Stimulated activated CD4-positive, alpha-beta T cell treated with anti-CD3 and anti-CD28 coated beads, TNF-alpha, amount 100 ng/mL, for 24 hours (primary cell): Measurements from ENCODE around the gene PDS5A.
"Not testable (repeated sequence)": the region's sequence is repeated elsewhere in the genome, so short reads cannot be mapped to it uniquely, and the experiment has no call there.

Source experiments
- DNase-seq, 3 experiments: peaks; one replicate each; pipeline ENCODE4 v3.0.0-alpha.2; 2020; ENCODE audit warnings: low read depth in 3 of 3

The PDS5A gene

GRCh38 chr4:39899291-39899690, 78.4 kb downstream of the PDS5A start:
- no peak for DNase-seq

GRCh38 chr4:39898015-39898414, 79.7 kb downstream of the PDS5A start:
- DNase-seq: no peak

GRCh38 chr4:39893693-39894072, 84.0 kb downstream of the PDS5A start:
- DNase-seq: no peak

- no peak for DNase-seq
Measured at GRCh38 chr4:39892988-39893692, 84.6 kb downstream of the PDS5A start.

- no peak for DNase-seq
Measured at GRCh38 chr4:39889226-39889625, 88.5 kb downstream of the PDS5A start.

- DNase-seq: no peak
Measured at GRCh38 chr4:39888541-39888940, 89.2 kb downstream of the PDS5A start.

- DNase-seq: no peak
Measured at GRCh38 chr4:39883646-39884045, 94.1 kb downstream of the PDS5A start.

- no peak for DNase-seq
Measured at GRCh38 chr4:39881789-39882188, 95.9 kb downstream of the PDS5A start.

GRCh38 chr4:39877971-39878370, 99.7 kb downstream of the PDS5A start:
- no peak for DNase-seq

GRCh38 chr4:39873823-39874222, 103.9 kb downstream of the PDS5A start:
- no peak for DNase-seq

GRCh38 chr4:39865280-39865679, 112.4 kb downstream of the PDS5A start:
- DNase-seq: no peak

GRCh38 chr4:39864391-39864790, 113.3 kb downstream of the PDS5A start:
- no peak for DNase-seq

- no peak for DNase-seq
Measured at GRCh38 chr4:39860804-39861203, 116.9 kb downstream of the PDS5A start.

GRCh38 chr4:39855909-39856512, 121.7 kb downstream of the PDS5A start:
- DNase-seq: no peak

- DNase-seq: no peak
Measured at GRCh38 chr4:39852636-39853035, 125.1 kb downstream of the PDS5A start.

- no peak for DNase-seq
Measured at GRCh38 chr4:39850727-39851126, 127.0 kb downstream of the PDS5A start.

GRCh38 chr4:39846705-39847104, 131.0 kb downstream of the PDS5A start:
- no peak for DNase-seq

- no peak for DNase-seq
Measured at GRCh38 chr4:39846120-39846519, 131.6 kb downstream of the PDS5A start.

GRCh38 chr4:39841894-39842293, 135.8 kb downstream of the PDS5A start:
- DNase-seq: no peak

- not testable (repeated sequence) for DNase-seq
Measured at GRCh38 chr4:39840516-39840915, 137.2 kb downstream of the PDS5A start.

- no peak for DNase-seq
Measured at GRCh38 chr4:39840027-39840426, 137.7 kb downstream of the PDS5A start.

- DNase-seq: not testable (repeated sequence)
Measured at GRCh38 chr4:39838431-39838830, 139.3 kb downstream of the PDS5A start.

- DNase-seq: no peak
Measured at GRCh38 chr4:39834269-39834668, 143.4 kb downstream of the PDS5A start.

- no peak for DNase-seq
Measured at GRCh38 chr4:39825741-39826231, 151.9 kb downstream of the PDS5A start.
